VCaP (cell line): ENCODE data around the gene AMH.

Experiments used
- H3K27ac ChIP-seq: fragments of 450-650 bp; 2 replicates; pipeline ENCODE4 v1.5.1; 2017
- TF ChIP-seq, protein P1 (sequence below): fragments of 450-650 bp; conservative IDR thresholded peaks from 2 replicates; pipeline ENCODE4 v1.5.1; 2017; ENCODE audit warnings: mild to moderate bottlenecking, moderate library complexity

AMH gene

DNA sequence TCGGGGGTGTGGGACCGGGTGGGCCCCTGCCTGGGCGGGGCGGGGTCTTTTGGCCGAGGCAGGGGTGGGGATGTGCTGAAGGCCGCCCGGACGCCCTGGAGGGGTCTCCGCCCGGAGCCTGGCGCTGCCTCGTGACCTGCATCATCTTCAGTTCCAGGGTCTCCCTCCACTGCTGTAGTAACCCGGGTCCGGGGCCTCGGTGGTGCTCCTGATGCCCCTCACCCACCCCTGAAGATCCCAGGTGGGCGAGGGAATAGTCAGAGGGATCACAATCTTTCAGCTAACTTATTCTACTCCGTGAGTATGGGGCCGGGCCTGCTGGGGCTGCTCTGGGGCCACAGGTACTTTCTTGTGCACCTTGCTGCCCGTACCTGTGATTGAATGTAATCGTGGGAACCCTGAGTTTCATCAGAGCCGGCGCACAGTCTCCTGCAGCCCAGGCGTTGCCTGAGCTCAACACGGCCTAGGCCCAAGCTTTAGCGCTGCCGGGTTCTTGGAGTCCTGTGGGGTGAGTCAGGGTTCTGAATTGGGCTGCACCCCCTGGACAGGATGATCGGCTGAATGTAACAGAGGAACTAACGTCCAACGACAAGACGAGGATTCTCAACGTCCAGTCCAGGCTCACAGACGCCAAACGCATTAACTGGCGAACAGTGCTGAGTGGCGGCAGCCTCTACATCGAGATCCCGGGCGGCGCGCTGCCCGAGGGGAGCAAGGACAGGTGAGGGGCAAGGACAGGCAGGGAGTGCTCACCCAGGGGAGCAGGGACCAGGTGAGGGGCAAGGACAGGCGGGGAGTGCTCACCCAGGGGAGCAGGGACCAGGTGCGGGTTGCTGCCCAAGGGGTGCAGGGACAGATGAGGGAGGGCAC lies 22.3 kb downstream of the AMH start:
- TF ChIP-seq, protein P1, sequence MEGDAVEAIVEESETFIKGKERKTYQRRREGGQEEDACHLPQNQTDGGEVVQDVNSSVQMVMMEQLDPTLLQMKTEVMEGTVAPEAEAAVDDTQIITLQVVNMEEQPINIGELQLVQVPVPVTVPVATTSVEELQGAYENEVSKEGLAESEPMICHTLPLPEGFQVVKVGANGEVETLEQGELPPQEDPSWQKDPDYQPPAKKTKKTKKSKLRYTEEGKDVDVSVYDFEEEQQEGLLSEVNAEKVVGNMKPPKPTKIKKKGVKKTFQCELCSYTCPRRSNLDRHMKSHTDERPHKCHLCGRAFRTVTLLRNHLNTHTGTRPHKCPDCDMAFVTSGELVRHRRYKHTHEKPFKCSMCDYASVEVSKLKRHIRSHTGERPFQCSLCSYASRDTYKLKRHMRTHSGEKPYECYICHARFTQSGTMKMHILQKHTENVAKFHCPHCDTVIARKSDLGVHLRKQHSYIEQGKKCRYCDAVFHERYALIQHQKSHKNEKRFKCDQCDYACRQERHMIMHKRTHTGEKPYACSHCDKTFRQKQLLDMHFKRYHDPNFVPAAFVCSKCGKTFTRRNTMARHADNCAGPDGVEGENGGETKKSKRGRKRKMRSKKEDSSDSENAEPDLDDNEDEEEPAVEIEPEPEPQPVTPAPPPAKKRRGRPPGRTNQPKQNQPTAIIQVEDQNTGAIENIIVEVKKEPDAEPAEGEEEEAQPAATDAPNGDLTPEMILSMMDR, result no peak

DNA sequence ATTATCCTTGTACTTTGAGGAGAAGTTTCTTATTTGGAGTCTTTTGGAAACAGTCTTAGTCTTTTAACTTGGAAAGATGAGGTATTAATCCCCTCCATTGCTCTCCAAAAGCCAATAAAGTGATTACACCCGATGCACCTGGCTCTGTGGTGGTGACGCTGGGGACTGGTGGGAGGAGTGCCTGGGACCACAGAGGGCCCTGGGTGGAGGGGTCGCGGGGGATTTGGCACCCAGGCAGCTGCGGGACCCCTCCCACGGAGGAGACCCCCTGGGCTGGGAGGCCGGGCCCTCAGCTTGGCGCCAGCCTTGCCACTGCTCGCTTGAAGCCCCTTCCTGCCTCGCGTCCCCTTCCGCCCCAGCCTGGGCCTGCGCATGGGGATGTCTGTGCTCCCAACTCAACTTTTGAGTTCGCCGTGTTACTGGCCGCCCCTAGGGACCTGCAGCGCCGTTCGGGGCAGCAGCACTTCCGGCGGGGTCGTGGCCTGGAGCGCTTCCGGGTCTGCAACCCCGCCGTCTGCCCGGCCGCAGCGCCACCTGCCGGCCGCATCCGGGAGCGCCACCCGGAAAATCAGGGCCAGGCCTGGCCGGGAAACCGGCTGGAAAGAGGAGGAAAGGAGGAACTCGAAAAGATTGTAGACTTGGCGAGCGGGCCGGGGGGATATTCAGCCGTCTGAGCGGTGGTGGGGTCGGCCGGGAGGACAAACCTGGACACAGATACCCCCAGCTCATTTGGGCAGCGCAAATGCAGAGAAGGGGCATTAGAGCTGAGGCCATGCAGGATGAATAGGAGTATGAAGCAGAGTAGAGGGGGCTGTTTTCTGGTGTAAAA lies 24.4 kb downstream of the AMH start:
- H3K27ac ChIP-seq, result peak overlapping the region; percentile 91
- TF ChIP-seq, protein P1, result peak; percentile 97

More for the DNA sequence above, 22.3 kb downstream of the AMH start:
- peak overlapping the region; percentile 91 for H3K27ac ChIP-seq

- H3K27ac ChIP-seq, result peak overlapping the region; percentile 91; the same call in 1 of the 2 replicates
- TF ChIP-seq, protein P1, result no peak
These were observed 25.1 kb downstream of the AMH start for GRCh38 chr19:2274185-2274711.

- H3K27ac ChIP-seq, result peak overlapping the region; percentile 27
- TF ChIP-seq, protein P1, result peak; percentile 67
These were observed 25.9 kb downstream of the AMH start for GRCh38 chr19:2274931-2275535.

DNA sequence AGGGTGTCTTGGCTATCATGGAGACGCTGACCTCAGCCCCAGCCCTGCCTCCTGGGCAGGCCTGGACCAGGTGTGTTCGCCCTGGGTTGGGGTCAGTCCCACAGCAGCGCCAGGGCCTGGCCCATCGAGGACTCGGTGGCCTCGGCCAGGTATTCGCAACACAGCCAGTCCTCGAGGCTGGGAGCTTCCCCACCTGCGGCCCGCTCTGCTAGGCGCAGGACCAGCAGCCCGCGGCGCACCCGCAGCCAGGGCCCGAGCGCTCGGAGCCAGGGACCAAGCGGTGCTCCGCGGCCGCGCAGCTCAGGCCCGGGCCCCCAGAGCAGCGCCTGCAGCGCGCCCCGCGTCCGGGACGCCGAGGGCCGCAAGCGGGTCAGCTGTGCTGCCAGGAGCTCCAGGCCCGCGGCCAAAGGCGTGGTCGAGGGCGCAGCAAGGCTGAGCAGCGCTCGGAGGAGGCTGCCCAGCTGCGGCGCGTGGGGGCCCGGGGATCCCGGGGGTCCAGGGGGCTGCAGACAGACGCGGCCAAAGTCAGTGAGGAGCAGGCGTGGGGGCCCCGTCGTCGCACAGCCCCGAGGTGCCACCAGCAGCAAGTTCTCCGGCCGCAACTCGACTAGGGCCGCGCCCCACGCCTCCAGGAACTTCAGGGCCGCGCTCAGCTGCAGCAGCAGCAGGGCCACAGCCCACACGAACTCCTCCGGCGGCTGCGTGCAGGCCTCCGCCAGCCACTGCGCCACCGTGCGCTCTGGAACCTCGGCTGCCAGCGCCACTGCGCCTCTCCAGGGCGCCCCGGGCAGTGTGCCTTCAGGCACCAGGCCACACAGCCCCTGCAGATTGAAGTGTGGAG lies 26.7 kb downstream of the AMH start:
- TF ChIP-seq, protein P1, result no peak
- H3K27ac ChIP-seq, result peak overlapping the region; percentile 27; the same call in 1 of the 2 replicates

GRCh38 chr19:2276429-2276986 lies 27.4 kb downstream of the AMH start:
- H3K27ac ChIP-seq, result no peak overlapping the region
- TF ChIP-seq, protein P1, result no peak
